C4-2B (cell line): ENCODE data around the gene SYNE2.

Source experiments
- CTCF ChIP-seq: fragments of 450-650 bp; conservative IDR thresholded peaks from 2 replicates; pipeline ENCODE4 v1.5.1; 2017; ENCODE audit warnings: mild to moderate bottlenecking
- ZFX ChIP-seq: fragments of 450-650 bp; IDR thresholded peaks from 2 replicates; pipeline ENCODE4 v1.6.1; 2017

- TF ChIP-seq CTCF = no peak
- no peak for TF ChIP-seq ZFX
Measured at GRCh38 chr14:63854330-63854729, 1.5 kb downstream of the SYNE2 start.
